CD4-positive, alpha-beta T cell (primary cell): ENCODE results near the gene JARID2. TPM values are rescaled to one million over a fixed set of nuclear protein-coding genes. Genes with fewer than 3 reads are reported as not detected.
A peak's percentile ranks its signal among the peaks of the same experiment; 100 is the strongest.

Experiments used
- ATAC-seq: fragments of 200-7000 bp; cut with Tn5 transposase; one replicate; pipeline ENCODE4 v1.10.0; 2022; ENCODE audit warnings: mild to moderate bottlenecking; ENCODE audit not compliant: poor library complexity
- CTCF ChIA-PET: fragments of 350-600 bp; sonication (Branson Sonifier 250); formaldehyde crosslinking; loops from one replicate; lab custom pipeline; 2021; ENCODE audit warnings: antibody characterized with exemption, inconsistent platforms; lab: Charles Lee
- POLR2A ChIA-PET: fragments of 350-600 bp; sonication (Branson Sonifier 250); formaldehyde crosslinking; loops from one replicate; lab custom pipeline; 2021; ENCODE audit warnings: antibody characterized with exemption, inconsistent platforms; lab: Charles Lee
- DNase-seq, 14 experiments: peaks; one replicate each; pipeline ENCODE4 v3.0.0-alpha.2; 2013 to 2020; ENCODE audit warnings: mixed read lengths in 2 of 14
- H3K27ac ChIP-seq, 2 donors: one replicate each; pipeline versions ENCODE4 v1.5.1 to v1.7.0; 2013; ENCODE audit warnings: low read length in 2 of 2, low read depth in 1 of 2, mild to moderate bottlenecking in 1 of 2
- H3K27me3 ChIP-seq, 2 experiments: 1 replicate in 1 of 2; 2 replicates in 1 of 2; pipeline versions ENCODE4 v1.6.1 to v1.7.0; 2013; ENCODE audit warnings: low read length in 2 of 2, control low read depth in 1 of 2, mild to moderate bottlenecking in 1 of 2, moderate library complexity in 1 of 2; ENCODE audit not compliant: insufficient read depth in 2 of 2, control insufficient read depth in 1 of 2
- H3K36me3 ChIP-seq: one replicate; pipeline ENCODE4 v1.6.1; 2013; ENCODE audit warnings: low read length, control low read depth; ENCODE audit not compliant: insufficient read depth
- H3K4me1 ChIP-seq: one replicate; pipeline ENCODE4 v1.6.1; 2013; ENCODE audit warnings: low read length, control low read depth; ENCODE audit not compliant: insufficient read depth
- H3K4me3 ChIP-seq: one replicate; pipeline ENCODE4 v1.5.1; 2013; ENCODE audit warnings: mild to moderate bottlenecking, low read length, moderate library complexity
- H3K9me3 ChIP-seq, 2 experiments: 1 replicate in 1 of 2; 2 replicates in 1 of 2; pipeline versions ENCODE4 v1.6.1 to v1.7.0; 2013; ENCODE audit warnings: low read length in 2 of 2, mild to moderate bottlenecking in 2 of 2, control low read depth in 1 of 2, moderate library complexity in 1 of 2; ENCODE audit not compliant: control insufficient read depth in 1 of 2, insufficient read depth in 1 of 2
- H3K27ac Mint-ChIP-seq: one replicate; pipeline ENCODE4 v1.8.0; 2020; ENCODE audit warnings: mixed read lengths
- H3K27me3 Mint-ChIP-seq: one replicate; pipeline ENCODE4 v1.8.0; 2021; ENCODE audit warnings: mixed read lengths
- H3K36me3 Mint-ChIP-seq: one replicate; pipeline ENCODE4 v1.8.0; 2021; ENCODE audit warnings: low read depth, mixed read lengths
- H3K4me1 Mint-ChIP-seq: one replicate; pipeline ENCODE4 v1.8.0; 2021; ENCODE audit warnings: low read depth, mixed read lengths
- H3K4me3 Mint-ChIP-seq: one replicate; pipeline ENCODE4 v1.8.0; 2020; ENCODE audit warnings: mild to moderate bottlenecking, mixed read lengths
- H3K9me3 Mint-ChIP-seq: one replicate; pipeline ENCODE4 v1.8.0; 2020; ENCODE audit warnings: mixed read lengths
- intact Hi-C, 2 experiments: fragments of 100-400 bp; cut with DNase I in 1 of 2; cut with micrococcal nuclease in 1 of 2; formaldehyde crosslinking; loops; one replicate each; pipeline versions ENCODE4 v1.15.1 to v1.9.0; 2023 to 2025; cut with DNase I, micrococcal nuclease
- polyA plus RNA-seq, 2 donors: library from polyadenylated mRNA; unstranded; fragments of 120-200 nt; gene quantifications; one replicate each; pipeline ENCODE4 v1.2.1, GENCODE V29; 2013
- total RNA-seq, 174 experiments: library from RNA in 2 of 174; stranded (reverse) in 2 of 174; gene quantifications; one replicate each; pipeline ENCODE4 v1.2.3 and lab custom pipeline; 2021 to 2026
- TF ChIP-seq, protein P1 (sequence below): fragments of 200-600 bp; IDR thresholded peaks from one replicate; pipeline ENCODE4 v1.8.0; 2022; ENCODE audit warnings: antibody characterized with exemption, mild to moderate bottlenecking

Gene JARID2
- total RNA-seq (10 to 100 TPM; 32.0 to 33.0 TPM), total RNA-seq (lab: John Stamatoyannopoulos, UW) (53.6 to 579 (median 95.4) reads per million in 172 experiments)
- polyA plus RNA-seq (2013, experiment 1 of 2), result 13.1 TPM
- polyA plus RNA-seq (2013, experiment 2 of 2), result 13.3 TPM

DNA sequence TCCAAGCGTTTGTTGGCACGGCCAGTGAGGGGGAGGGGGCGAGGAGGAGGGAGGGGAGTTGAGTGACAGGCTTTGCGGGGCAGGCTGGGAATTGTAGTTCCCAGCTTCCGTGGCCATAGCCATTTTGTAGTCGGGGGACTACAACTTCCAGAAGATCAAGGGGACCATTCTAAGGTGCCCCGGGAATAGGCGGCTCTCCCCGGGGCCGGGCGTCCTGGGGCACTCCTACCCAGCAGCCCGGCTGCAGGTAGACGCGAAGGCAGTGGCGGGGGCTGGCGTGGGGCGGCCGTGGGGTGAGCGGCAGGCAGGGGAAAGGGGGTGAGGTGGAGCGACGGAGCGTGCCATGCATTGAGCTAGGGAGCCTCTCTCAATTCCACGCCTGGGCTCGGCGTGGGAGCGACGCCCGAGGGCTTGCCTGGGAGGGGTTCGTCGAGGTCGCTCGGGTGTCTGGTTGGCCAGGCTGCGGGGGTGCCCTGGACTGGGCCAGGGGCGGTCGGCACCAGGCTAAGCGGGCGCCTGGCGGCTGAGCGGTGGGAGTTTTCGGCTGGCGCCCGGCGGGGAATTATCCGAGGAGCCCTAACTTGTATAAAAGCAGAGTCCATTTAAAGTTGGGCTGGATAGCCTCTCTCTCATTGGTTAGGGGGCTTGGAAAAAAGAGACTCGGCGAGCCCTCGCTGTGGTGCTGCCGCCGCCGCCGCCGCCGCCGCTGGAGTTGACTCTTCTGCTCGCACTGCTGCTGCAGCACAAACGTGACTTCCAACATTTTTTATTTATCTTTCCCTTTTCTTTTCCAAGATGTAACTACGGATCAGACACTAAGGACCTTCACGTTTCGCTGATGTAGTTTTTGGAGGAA, at the start of gene JARID2:
JARID2 (plus strand) TSS at position 709 of the 856 bp plus-strand sequence. CDS start 471 bp downstream, outside the sequence.
- peak within 1 kb of the TSS; percentile 81 to 92 for H3K27ac ChIP-seq
- peak within 1 kb of the TSS; percentile 100 for H3K4me3 Mint-ChIP-seq
- peak within 1 kb of the TSS; percentile 94 for H3K4me3 ChIP-seq
- TF ChIP-seq, protein P1, sequence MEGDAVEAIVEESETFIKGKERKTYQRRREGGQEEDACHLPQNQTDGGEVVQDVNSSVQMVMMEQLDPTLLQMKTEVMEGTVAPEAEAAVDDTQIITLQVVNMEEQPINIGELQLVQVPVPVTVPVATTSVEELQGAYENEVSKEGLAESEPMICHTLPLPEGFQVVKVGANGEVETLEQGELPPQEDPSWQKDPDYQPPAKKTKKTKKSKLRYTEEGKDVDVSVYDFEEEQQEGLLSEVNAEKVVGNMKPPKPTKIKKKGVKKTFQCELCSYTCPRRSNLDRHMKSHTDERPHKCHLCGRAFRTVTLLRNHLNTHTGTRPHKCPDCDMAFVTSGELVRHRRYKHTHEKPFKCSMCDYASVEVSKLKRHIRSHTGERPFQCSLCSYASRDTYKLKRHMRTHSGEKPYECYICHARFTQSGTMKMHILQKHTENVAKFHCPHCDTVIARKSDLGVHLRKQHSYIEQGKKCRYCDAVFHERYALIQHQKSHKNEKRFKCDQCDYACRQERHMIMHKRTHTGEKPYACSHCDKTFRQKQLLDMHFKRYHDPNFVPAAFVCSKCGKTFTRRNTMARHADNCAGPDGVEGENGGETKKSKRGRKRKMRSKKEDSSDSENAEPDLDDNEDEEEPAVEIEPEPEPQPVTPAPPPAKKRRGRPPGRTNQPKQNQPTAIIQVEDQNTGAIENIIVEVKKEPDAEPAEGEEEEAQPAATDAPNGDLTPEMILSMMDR, result no peak
- H3K4me1 Mint-ChIP-seq, result peaks cover 24% of the 10 kb centered on the region
- H3K27ac Mint-ChIP-seq, result peak within 1 kb of the TSS; percentile 97
- H3K36me3 Mint-ChIP-seq, result peaks cover 38% of the 10 kb centered on the region
- H3K9me3 ChIP-seq, result no peaks in the 10 kb centered on the region
- no peaks in the 10 kb centered on the region for H3K27me3 ChIP-seq
- ChIA-PET CTCF (no interaction called here), POLR2A (interaction anchor here (0.6 to 1.2 kb wide), 12 partner anchors 10 to 1671 kb away, joined by 3 to 6 read pairs (median 4); partner anchors contain the start of gene SIRT5)
- peaks cover 4% of the 10 kb centered on the region for H3K27me3 Mint-ChIP-seq
- DNase-seq, result peak; percentile 87 to 98 (median 93)
- H3K9me3 Mint-ChIP-seq, result no peaks in the 10 kb centered on the region
- H3K4me1 ChIP-seq, result peaks cover 25% of the 10 kb centered on the region
- no peaks in the 10 kb centered on the region for H3K36me3 ChIP-seq
- ATAC-seq, result peak; percentile 39
- intact Hi-C loops, result loop anchor here (2.0 to 10.0 kb wide), 13 partner anchors 47 to 1671 kb away; partner anchors contain the start of genes CD83 (in 1 of the 2), DTNBP1 (in 1 of the 2) and SIRT5 (in 1 of the 2)

DNA sequence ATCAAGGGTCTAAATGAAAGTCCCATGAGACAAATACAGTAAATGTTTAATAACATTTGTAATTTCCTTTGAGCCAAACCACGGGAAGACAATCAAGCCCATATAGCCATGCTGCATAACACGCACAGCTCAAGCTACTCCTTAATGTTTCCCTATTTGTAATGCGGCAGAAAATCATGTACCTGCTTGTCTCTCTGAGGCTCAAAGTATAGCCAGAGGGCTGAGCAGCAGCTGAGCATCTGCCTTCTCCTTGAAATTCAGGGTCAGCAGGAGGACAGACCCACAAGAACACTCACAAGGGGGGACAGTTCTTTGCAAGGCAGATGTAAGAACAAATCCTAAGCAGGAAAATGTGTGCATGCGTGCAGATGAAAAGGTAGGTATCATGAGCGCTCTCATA, 45.8 kb upstream of the JARID2 start:
- no peaks in the 10 kb centered on the region for H3K27me3 ChIP-seq
- H3K9me3 Mint-ChIP-seq, result no peaks in the 10 kb centered on the region
- H3K4me3 Mint-ChIP-seq, result no peak overlapping the region
- ChIA-PET CTCF (no interaction called here), POLR2A (no interaction called here)
- no peaks in the 10 kb centered on the region for H3K27me3 Mint-ChIP-seq
- no peak overlapping the region for H3K4me3 ChIP-seq
- no peaks in the 10 kb centered on the region for H3K4me1 ChIP-seq
- no peak for DNase-seq
- no peak for ATAC-seq
- H3K36me3 Mint-ChIP-seq, result no peaks in the 10 kb centered on the region
- no peaks in the 10 kb centered on the region for H3K4me1 Mint-ChIP-seq
- TF ChIP-seq, protein P1, result no peak
- H3K36me3 ChIP-seq, result no peaks in the 10 kb centered on the region
- H3K27ac ChIP-seq, result no peak overlapping the region
- H3K27ac Mint-ChIP-seq, result no peak overlapping the region
- H3K9me3 ChIP-seq, result no peaks in the 10 kb centered on the region
- intact Hi-C loops, result no loop called here

DNA sequence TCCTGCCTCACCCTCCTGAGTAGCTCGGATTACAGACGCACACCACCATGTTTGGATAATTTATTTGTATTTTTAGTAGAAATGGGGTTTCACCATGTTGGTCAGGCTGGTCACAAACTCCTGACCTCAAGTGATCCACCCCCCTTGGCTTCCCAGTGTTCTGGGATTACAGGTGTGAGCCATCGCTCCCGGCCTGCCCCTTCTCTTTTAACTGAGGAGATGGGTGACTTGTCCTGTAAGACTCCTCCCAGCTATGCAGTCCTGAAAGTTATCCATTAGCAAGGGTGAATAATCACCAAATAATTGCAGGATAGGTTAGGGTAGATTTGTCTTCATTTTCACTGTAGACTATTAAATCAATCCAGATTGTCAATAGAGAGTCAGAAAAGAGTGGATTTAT, 40.5 kb upstream of the JARID2 start:
- no peak overlapping the region for H3K4me3 ChIP-seq
- H3K9me3 ChIP-seq, result no peaks in the 10 kb centered on the region
- ChIA-PET CTCF (no interaction called here), POLR2A (no interaction called here)
- intact Hi-C loops, result no loop called here
- H3K27me3 Mint-ChIP-seq, result no peaks in the 10 kb centered on the region
- no peaks in the 10 kb centered on the region for H3K4me1 ChIP-seq
- no peaks in the 10 kb centered on the region for H3K36me3 ChIP-seq
- ATAC-seq (no peak), DNase-seq (no peak)
- no peaks in the 10 kb centered on the region for H3K9me3 Mint-ChIP-seq
- H3K27ac Mint-ChIP-seq, result no peak overlapping the region
- H3K4me1 Mint-ChIP-seq, result no peaks in the 10 kb centered on the region
- TF ChIP-seq, protein P1, result no peak
- H3K36me3 Mint-ChIP-seq, result no peaks in the 10 kb centered on the region
- no peak overlapping the region for H3K4me3 Mint-ChIP-seq
- H3K27ac ChIP-seq, result no peak overlapping the region
- no peaks in the 10 kb centered on the region for H3K27me3 ChIP-seq
